Osteocyte (in vitro differentiated cells): ENCODE results near the gene NEUROD2. TPM values are rescaled to one million over a fixed set of nuclear protein-coding genes. Genes with fewer than 3 reads are reported as not detected.

Experiments used
- DNase-seq: peaks from one replicate; pipeline ENCODE4 v3.0.0; 2021; ENCODE audit warnings: mixed read lengths; ENCODE audit not compliant: unreplicated experiment; ENCODE audit errors: extremely low spot score
- H3K27ac Mint-ChIP-seq: one replicate; pipeline ENCODE4 v1.8.0; 2021; ENCODE audit warnings: mild to moderate bottlenecking, mixed read lengths; ENCODE audit not compliant: unreplicated experiment
- H3K27me3 Mint-ChIP-seq: one replicate; pipeline ENCODE4 v1.8.0; 2021; ENCODE audit warnings: mixed read lengths; ENCODE audit not compliant: unreplicated experiment
- H3K36me3 Mint-ChIP-seq: one replicate; pipeline ENCODE4 v1.8.0; 2021; ENCODE audit warnings: mixed read lengths; ENCODE audit not compliant: unreplicated experiment
- H3K4me1 Mint-ChIP-seq: one replicate; pipeline ENCODE4 v1.8.0; 2021; ENCODE audit warnings: mixed read lengths; ENCODE audit not compliant: unreplicated experiment
- H3K4me3 Mint-ChIP-seq: one replicate; pipeline ENCODE4 v1.8.0; 2021; ENCODE audit warnings: mild to moderate bottlenecking, moderate library complexity, mixed read lengths; ENCODE audit not compliant: unreplicated experiment
- H3K9me3 Mint-ChIP-seq: one replicate; pipeline ENCODE4 v1.8.0; 2021; ENCODE audit warnings: mixed read lengths; ENCODE audit not compliant: unreplicated experiment
- total RNA-seq: library from RNA; stranded (reverse); gene quantifications from 2 replicates; pipeline ENCODE4 v1.2.1, GENCODE V29; 2021
- TF ChIP-seq, protein P1 (sequence below): fragments of 200-600 bp; sonication (generic); IDR thresholded peaks from 2 replicates; pipeline ENCODE4 v1.5.0; 2021; ENCODE audit warnings: antibody characterized with exemption, mild to moderate bottlenecking, moderate library complexity

Gene NEUROD2
- total RNA-seq, 1 donor from 2014 or later = not detected

DNA sequence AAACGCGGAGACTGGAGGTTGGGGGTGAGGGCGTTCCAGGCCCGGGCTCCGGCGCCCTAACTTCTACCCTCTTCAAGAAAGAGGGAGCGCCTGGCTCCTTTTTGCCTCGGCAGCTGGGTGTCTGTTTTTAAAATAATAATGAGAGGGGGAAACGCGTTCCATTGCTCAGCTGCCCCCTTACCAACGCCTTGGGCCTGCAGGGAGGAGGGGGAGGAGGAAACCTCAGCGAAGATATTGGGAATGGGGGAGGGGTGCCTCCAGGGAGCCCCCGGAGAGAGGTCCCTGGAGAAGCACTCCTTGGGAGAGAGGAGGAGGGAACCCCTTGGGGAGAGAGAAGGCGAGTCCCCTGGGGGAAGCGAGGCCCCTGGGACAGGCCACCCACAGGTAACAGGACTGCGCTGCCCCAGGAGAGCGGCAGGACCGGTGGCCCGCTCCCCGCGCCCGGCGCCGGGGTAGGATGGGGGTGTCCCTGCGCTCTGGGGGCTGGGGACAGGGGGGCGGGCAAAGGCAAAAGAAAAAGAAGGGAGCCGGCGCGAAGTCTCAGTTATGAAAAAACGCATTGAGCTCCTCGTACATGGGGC is 2.7 kb downstream of the NEUROD2 start:
- Mint-ChIP-seq H3K4me3 (no peak overlapping the region), H3K27ac (no peak overlapping the region), H3K9me3 (no peaks in the 10 kb centered on the region), H3K27me3 (peaks cover 75% of the 10 kb centered on the region), H3K36me3 (peaks cover 3% of the 10 kb centered on the region), H3K4me1 (peaks cover 8% of the 10 kb centered on the region)
- TF ChIP-seq, protein P1, sequence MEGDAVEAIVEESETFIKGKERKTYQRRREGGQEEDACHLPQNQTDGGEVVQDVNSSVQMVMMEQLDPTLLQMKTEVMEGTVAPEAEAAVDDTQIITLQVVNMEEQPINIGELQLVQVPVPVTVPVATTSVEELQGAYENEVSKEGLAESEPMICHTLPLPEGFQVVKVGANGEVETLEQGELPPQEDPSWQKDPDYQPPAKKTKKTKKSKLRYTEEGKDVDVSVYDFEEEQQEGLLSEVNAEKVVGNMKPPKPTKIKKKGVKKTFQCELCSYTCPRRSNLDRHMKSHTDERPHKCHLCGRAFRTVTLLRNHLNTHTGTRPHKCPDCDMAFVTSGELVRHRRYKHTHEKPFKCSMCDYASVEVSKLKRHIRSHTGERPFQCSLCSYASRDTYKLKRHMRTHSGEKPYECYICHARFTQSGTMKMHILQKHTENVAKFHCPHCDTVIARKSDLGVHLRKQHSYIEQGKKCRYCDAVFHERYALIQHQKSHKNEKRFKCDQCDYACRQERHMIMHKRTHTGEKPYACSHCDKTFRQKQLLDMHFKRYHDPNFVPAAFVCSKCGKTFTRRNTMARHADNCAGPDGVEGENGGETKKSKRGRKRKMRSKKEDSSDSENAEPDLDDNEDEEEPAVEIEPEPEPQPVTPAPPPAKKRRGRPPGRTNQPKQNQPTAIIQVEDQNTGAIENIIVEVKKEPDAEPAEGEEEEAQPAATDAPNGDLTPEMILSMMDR = no peak
- DNase-seq = no peak

DNA sequence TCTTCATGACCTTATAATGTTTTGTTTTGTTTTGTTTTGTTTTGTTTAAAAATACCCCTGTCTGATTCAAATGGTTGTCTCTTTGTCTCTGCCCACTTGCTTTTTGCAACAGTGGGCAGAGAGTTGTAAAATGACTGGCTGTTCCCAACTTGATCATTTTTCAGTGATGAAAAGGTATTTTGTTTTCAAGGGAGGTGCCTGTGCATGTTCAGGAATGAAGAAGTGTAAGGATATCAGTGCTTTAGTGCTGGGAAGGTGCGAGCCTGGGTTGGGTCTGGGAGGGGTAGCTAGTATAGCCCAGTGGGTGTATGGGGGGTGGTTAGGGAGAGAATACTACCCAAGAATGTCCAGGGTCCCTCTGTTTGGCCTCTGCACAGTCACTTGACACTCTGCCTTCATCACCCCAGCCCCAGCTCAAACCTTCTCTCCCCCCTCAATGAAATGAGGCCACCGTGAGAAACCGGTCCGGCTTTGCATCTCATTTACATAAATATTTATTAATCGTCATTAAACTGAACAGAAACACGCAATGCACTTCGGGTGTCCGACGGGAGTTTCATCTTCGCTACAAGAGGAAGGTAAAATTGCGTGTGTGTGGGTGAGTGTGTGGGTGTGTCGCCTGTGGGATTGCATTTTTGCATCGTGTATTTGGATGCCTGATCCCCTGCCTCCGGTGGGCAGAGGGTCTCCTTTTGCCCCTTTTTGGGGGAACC is 4.3 kb downstream of the NEUROD2 start:
- DNase-seq = no peak
- Mint-ChIP-seq H3K4me3 (no peak overlapping the region), H3K9me3 (no peaks in the 10 kb centered on the region), H3K4me1 (peaks cover 12% of the 10 kb centered on the region), H3K36me3 (peaks cover 3% of the 10 kb centered on the region), H3K27me3 (peaks cover 73% of the 10 kb centered on the region), H3K27ac (no peak overlapping the region)
- TF ChIP-seq, protein P1 = no peak

DNA sequence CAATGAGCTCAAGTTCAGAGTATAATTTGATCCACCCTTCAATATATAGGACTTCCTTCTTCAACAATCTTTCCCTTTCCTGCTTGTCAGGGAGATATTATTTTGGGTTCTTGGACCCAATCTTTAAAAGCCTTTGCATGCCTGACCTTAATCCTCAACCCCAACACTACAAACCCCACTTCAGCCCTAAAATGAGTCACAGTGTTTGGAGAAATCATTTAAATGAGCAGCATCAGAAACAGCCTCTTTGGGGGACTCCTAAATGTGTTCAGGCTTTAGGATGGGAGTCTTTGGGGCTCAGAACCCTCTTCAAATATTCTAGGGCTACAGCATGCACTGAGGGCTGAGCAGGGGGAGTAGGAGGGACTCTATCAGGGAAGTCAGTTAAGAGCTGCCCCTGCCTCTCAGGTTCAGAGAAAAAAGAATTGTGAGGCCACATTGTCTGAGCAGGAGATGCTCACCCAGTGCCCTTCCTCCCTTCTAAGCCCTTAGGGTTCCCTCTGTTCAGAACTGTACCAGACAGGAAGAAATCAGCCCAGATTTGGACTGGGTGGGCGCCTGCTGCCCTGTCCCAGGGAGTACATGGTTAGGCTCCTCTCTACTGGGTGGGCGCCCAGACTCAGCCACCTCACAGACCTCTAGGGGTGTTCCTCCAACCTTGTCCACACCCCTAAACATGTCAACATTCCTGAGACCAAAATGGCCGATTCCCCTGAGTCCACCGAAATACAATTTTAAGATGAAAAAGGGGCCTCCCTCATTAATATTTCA is 5.0 kb downstream of the NEUROD2 start:
- TF ChIP-seq, protein P1 = no peak
- Mint-ChIP-seq H3K27ac (no peak overlapping the region), H3K4me3 (no peak overlapping the region), H3K9me3 (no peaks in the 10 kb centered on the region), H3K4me1 (peaks cover 18% of the 10 kb centered on the region), H3K27me3 (peaks cover 77% of the 10 kb centered on the region), H3K36me3 (peaks cover 3% of the 10 kb centered on the region)
- DNase-seq = no peak

DNA sequence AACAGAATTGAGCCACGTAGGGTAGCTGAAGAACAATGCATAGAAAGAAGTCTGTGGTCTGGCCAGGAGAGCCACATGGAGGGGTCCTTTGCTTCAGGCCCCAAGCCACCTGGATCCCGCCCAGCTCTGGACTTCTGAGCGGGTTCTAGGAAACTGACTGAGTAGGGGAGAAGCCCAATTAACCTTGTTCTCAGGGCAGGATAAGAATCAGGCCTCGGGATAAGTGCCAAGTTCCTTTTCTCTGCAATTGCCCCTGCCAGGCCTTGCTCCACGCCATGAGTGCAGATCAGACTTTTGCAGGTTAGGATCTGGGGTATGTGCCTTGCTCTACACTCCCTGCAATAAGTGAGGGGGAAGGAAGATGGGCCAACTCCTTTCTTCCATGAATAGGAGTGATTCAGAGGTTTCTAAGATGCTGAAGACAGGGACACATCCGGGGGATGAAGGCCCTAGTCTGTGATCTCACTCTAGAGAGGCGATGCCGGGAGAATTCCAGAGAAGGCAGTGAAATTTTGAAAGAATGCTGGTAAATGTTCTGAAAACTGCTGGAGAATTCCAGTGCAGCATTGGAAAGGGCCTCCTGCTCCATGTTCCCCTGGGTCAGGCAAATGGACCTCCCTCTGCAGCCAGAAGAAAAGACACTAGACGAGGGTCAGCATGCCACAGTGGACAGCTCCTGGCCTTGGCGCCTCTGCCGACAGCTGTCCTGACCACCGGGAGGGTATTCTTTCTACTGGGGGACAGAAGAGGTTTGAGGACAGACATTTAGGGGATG is 5.8 kb downstream of the NEUROD2 start:
- TF ChIP-seq, protein P1 = no peak
- Mint-ChIP-seq H3K27me3 (peaks cover 77% of the 10 kb centered on the region), H3K27ac (no peak overlapping the region), H3K4me1 (peaks cover 20% of the 10 kb centered on the region), H3K9me3 (no peaks in the 10 kb centered on the region), H3K36me3 (peaks cover 3% of the 10 kb centered on the region), H3K4me3 (no peak overlapping the region)
- DNase-seq = no peak
